ENCODE measurements around the gene LIMS1. TPM values are rescaled to one million over a fixed set of nuclear protein-coding genes. Genes with fewer than 3 reads are reported as not detected.

The LIMS1 gene
- total and polyA plus RNA-seq, 4 experiments from 2014 or later = 126 to 286 (median 186) TPM

GRCh38 chr2:108536133-108536780 is 2.0 kb downstream of the LIMS1 start:
- Mint-ChIP-seq H3K9me3 (no peaks in the 10 kb centered on the region), H3K36me3 (peaks cover 0 to 2% of the 10 kb centered on the region in 2 donors), H3K27ac (peak overlapping the region in 2 of 7 donors; percentile 7 to 73), H3K4me1 (peaks cover 15 to 21% (median 18%) of the 10 kb centered on the region in 4 donors), H3K4me3 (peak overlapping the region in 5 of 8 donors; percentile 10 to 42 (median 37)), H3K27me3 (no peaks in the 10 kb centered on the region)
- CTCF ChIA-PET (ENCODE audit: partially characterized antibody) = interaction anchor here (1.4 to 1.8 kb wide), 3 partner anchors 48 to 101 kb away, joined by 3 to 7 read pairs (median 4); no protein-coding TSS in a partner anchor
- intact Hi-C loops (cut with micrococcal nuclease) = loop anchor here (10.0 kb wide), 2 partner anchors 49 to 89 kb away; no protein-coding TSS in a partner anchor
- Histone ChIP-seq H3K9me3 (ENCODE audit: control insufficient read depth in 1 of 2, low read length in 2 of 2) (no peaks in the 10 kb centered on the region), H3K27ac (ENCODE audit: low read depth, low read length) (no peak overlapping the region), H3K27me3 (ENCODE audit: insufficient read depth, low read length) (no peaks in the 10 kb centered on the region), H3K4me1 (ENCODE audit: insufficient read depth, low read length) (peaks cover 26% of the 10 kb centered on the region), H3K36me3 (ENCODE audit: insufficient read depth, low read length) (no peaks in the 10 kb centered on the region), H3K4me3 (ENCODE audit: low read length in 2 of 2) (no peak overlapping the region)
- DNase-seq = no peak
- POLR2A ChIA-PET (ENCODE audit: partially characterized antibody) = no interaction called here

GRCh38 chr2:108536911-108537310 is 2.6 kb downstream of the LIMS1 start:
- CTCF ChIA-PET (ENCODE audit: partially characterized antibody) = no interaction called here

DNA sequence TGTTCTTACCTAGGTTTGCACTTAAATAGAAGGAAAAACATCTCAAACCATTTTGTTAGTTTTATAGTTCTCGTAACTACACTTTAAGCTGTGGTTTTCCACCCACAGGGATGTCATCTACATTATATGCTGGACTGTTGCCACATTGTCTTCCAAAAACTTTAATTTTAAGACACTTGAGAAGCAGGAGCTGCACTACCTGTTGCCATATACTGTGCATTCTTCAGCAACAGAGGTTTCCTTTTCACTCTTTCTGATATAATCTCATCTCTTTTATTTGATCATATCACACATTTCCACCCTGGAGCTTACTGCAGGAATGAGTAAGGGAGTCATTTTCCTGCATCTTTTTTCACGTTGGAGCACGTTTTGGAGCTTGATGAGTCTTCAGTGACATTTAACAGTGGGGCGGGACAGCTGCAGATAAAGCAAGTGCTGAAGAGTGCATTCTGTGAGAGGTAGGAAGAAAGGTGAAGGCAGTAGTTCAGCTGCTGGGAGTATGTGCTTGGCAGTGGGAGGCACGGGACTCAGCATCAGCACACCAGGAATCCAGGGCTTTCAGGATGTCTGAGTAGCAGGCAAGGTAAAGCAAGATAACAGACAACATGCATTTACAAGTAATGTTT is 3.8 kb downstream of the LIMS1 start:
- no peaks in the 10 kb centered on the region for H3K36me3 ChIP-seq (ENCODE audit: insufficient read depth, low read length)
- ChIA-PET CTCF (ENCODE audit: partially characterized antibody) (no interaction called here), POLR2A (ENCODE audit: partially characterized antibody) (no interaction called here)
- Mint-ChIP-seq H3K4me1 (peaks cover 13 to 20% (median 17%) of the 10 kb centered on the region in 4 donors), H3K36me3 (peaks cover 0 to 2% of the 10 kb centered on the region in 2 donors), H3K27me3 (no peaks in the 10 kb centered on the region), H3K4me3 (no peak overlapping the region), H3K27ac (peak overlapping the region in 1 of 7 donors; percentile 18), H3K9me3 (no peaks in the 10 kb centered on the region)
- no peak overlapping the region for H3K4me3 ChIP-seq (ENCODE audit: low read length in 2 of 2)
- no peak for DNase-seq
- no peak overlapping the region for H3K27ac ChIP-seq (ENCODE audit: low read depth, low read length)
- intact Hi-C loops (cut with micrococcal nuclease) = loop anchor here (10.0 kb wide), 2 partner anchors 47 to 87 kb away; no protein-coding TSS in a partner anchor
- H3K9me3 ChIP-seq (ENCODE audit: control insufficient read depth in 1 of 2, low read length in 2 of 2) = no peaks in the 10 kb centered on the region
- no peaks in the 10 kb centered on the region for H3K27me3 ChIP-seq (ENCODE audit: insufficient read depth, low read length)
- H3K4me1 ChIP-seq (ENCODE audit: insufficient read depth, low read length) = peaks cover 20% of the 10 kb centered on the region

More at GRCh38 chr2:108536911-108537310, 2.6 kb downstream of the LIMS1 start:
- H3K9me3 Mint-ChIP-seq = no peaks in the 10 kb centered on the region
- H3K4me3 ChIP-seq (ENCODE audit: low read length in 2 of 2) = no peak overlapping the region
- POLR2A ChIA-PET (ENCODE audit: partially characterized antibody) = no interaction called here
- no peaks in the 10 kb centered on the region for H3K9me3 ChIP-seq (ENCODE audit: control insufficient read depth in 1 of 2, low read length in 2 of 2)
- intact Hi-C loops (cut with micrococcal nuclease) = loop anchor here (10.0 kb wide), 2 partner anchors 48 to 88 kb away; no protein-coding TSS in a partner anchor
- no peak overlapping the region for H3K27ac ChIP-seq (ENCODE audit: low read depth, low read length)
- no peaks in the 10 kb centered on the region for H3K27me3 Mint-ChIP-seq
- H3K27me3 ChIP-seq (ENCODE audit: insufficient read depth, low read length) = no peaks in the 10 kb centered on the region
- DNase-seq = no peak
- peak overlapping the region in 1 of 7 donors; percentile 12 for H3K27ac Mint-ChIP-seq
- no peaks in the 10 kb centered on the region for H3K36me3 ChIP-seq (ENCODE audit: insufficient read depth, low read length)
- H3K4me1 Mint-ChIP-seq = peaks cover 15 to 21% (median 19%) of the 10 kb centered on the region in 4 donors
- no peak overlapping the region for H3K4me3 Mint-ChIP-seq
- peaks cover 0 to 2% of the 10 kb centered on the region in 2 donors for H3K36me3 Mint-ChIP-seq
- peaks cover 22% of the 10 kb centered on the region for H3K4me1 ChIP-seq (ENCODE audit: insufficient read depth, low read length)

DNA sequence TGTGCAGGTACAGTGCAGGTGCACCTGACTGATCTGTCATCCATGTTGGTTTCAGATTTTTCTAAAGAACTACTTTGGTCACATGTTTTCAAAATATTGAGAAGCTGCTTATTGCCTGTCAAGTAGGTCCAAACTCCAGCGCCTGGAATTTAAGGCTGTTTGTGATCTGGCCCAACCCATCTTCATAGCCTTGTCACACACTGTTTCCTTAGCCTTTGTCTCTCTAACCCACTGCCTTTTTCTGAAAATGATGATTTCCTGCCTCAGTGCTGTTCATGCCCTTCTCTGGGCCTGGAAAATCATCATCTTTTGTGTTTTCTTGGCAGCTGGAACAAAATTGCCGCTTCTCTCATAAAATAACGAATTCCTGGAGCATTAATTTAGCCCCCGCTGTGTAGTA is 7.2 kb downstream of the LIMS1 start:
- Histone ChIP-seq H3K9me3 (ENCODE audit: control insufficient read depth in 1 of 2, low read length in 2 of 2) (no peaks in the 10 kb centered on the region), H3K4me1 (ENCODE audit: insufficient read depth, low read length) (peaks cover 4% of the 10 kb centered on the region), H3K4me3 (ENCODE audit: low read length in 2 of 2) (no peak overlapping the region), H3K27ac (ENCODE audit: low read depth, low read length) (no peak overlapping the region), H3K27me3 (ENCODE audit: insufficient read depth, low read length) (no peaks in the 10 kb centered on the region), H3K36me3 (ENCODE audit: insufficient read depth, low read length) (no peaks in the 10 kb centered on the region)
- intact Hi-C loops (cut with micrococcal nuclease) = no loop called here
- Mint-ChIP-seq H3K27me3 (no peaks in the 10 kb centered on the region), H3K9me3 (no peaks in the 10 kb centered on the region), H3K27ac (no peak overlapping the region), H3K4me3 (no peak overlapping the region), H3K36me3 (peaks cover 0 to 4% of the 10 kb centered on the region in 2 donors), H3K4me1 (peaks cover 0 to 8% (median 6%) of the 10 kb centered on the region in 4 donors)
- DNase-seq = no peak
- ChIA-PET CTCF (ENCODE audit: partially characterized antibody) (interaction anchor here (0.9 to 1.6 kb wide), 2 partner anchors 9 to 95 kb away, joined by 3 to 4 read pairs; no protein-coding TSS in a partner anchor), POLR2A (ENCODE audit: partially characterized antibody) (no interaction called here)

DNA sequence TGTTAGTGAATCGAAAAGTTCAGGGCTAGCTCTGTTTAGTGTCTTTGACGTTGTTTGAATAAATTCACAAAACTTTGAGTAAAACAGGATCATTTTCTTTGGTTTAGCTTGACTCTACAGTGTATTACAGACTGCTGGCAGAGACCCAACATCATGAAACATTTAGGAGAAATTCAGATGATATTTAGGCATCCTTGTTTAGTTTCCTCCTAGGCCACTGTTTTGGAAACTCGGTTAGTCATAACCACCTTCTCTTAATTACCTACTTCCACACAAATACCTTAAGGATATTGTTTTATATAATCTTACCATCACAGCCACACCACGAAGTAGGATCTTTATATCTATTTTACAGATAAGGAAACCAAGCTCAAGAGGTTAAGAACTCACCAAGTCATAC is 7.8 kb downstream of the LIMS1 start:
- Histone ChIP-seq H3K4me3 (ENCODE audit: low read length in 2 of 2) (no peak overlapping the region), H3K36me3 (ENCODE audit: insufficient read depth, low read length) (no peaks in the 10 kb centered on the region), H3K4me1 (ENCODE audit: insufficient read depth, low read length) (no peaks in the 10 kb centered on the region), H3K27me3 (ENCODE audit: insufficient read depth, low read length) (no peaks in the 10 kb centered on the region), H3K27ac (ENCODE audit: low read depth, low read length) (no peak overlapping the region), H3K9me3 (ENCODE audit: control insufficient read depth in 1 of 2, low read length in 2 of 2) (no peaks in the 10 kb centered on the region)
- H3K27ac Mint-ChIP-seq = no peak overlapping the region
- no peaks in the 10 kb centered on the region for H3K9me3 Mint-ChIP-seq
- H3K27me3 Mint-ChIP-seq = no peaks in the 10 kb centered on the region
- POLR2A ChIA-PET (ENCODE audit: partially characterized antibody) = no interaction called here
- peaks cover 0 to 9% (median 6%) of the 10 kb centered on the region in 4 donors for H3K4me1 Mint-ChIP-seq
- intact Hi-C loops (cut with micrococcal nuclease) = no loop called here
- CTCF ChIA-PET (ENCODE audit: partially characterized antibody) = interaction anchor here (0.9 to 1.6 kb wide), 2 partner anchors 9 to 94 kb away, joined by 3 to 4 read pairs; no protein-coding TSS in a partner anchor
- H3K36me3 Mint-ChIP-seq = peaks cover 0 to 4% of the 10 kb centered on the region in 2 donors
- no peak for DNase-seq
- H3K4me3 Mint-ChIP-seq = no peak overlapping the region

DNA sequence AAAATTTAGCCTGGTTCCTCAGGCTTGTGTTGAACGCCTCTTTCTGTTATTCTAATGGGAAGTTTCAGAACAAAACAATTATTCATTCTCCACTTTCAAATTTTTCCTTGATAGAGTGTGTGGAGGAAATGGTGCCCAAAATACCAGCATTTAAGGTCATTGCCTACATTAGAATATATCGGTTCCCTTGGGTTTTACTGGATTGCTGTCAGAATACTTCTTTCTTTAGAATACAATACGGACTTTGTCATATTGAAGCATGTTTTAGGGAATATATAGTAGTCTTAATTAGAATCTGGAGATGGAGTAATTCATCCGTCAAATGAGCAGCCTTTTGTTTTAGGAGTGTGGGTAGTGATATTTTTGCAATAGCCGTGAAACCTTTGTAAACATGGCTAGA is 13.3 kb downstream of the LIMS1 start:
- H3K4me1 ChIP-seq (ENCODE audit: insufficient read depth, low read length) = no peaks in the 10 kb centered on the region
- no peak overlapping the region for H3K4me3 Mint-ChIP-seq
- POLR2A ChIA-PET (ENCODE audit: partially characterized antibody) = no interaction called here
- CTCF ChIA-PET (ENCODE audit: partially characterized antibody) = no interaction called here
- no peak overlapping the region for H3K27ac ChIP-seq (ENCODE audit: low read depth, low read length)
- no peaks in the 10 kb centered on the region for H3K36me3 ChIP-seq (ENCODE audit: insufficient read depth, low read length)
- intact Hi-C loops (cut with micrococcal nuclease) = no loop called here
- H3K27me3 ChIP-seq (ENCODE audit: insufficient read depth, low read length) = no peaks in the 10 kb centered on the region
- no peaks in the 10 kb centered on the region for H3K9me3 ChIP-seq (ENCODE audit: control insufficient read depth in 1 of 2, low read length in 2 of 2)
- H3K9me3 Mint-ChIP-seq = no peaks in the 10 kb centered on the region
- no peak overlapping the region for H3K4me3 ChIP-seq (ENCODE audit: low read length in 2 of 2)
- no peak for DNase-seq
- no peak overlapping the region for H3K27ac Mint-ChIP-seq
- H3K27me3 Mint-ChIP-seq = no peaks in the 10 kb centered on the region
- peaks cover 0 to 4% of the 10 kb centered on the region in 2 donors for H3K36me3 Mint-ChIP-seq
- peaks cover 0 to 5% (median 2%) of the 10 kb centered on the region in 4 donors for H3K4me1 Mint-ChIP-seq

- H3K27ac Mint-ChIP-seq = no peak overlapping the region
- ChIA-PET POLR2A (ENCODE audit: partially characterized antibody) (no interaction called here), CTCF (ENCODE audit: partially characterized antibody) (no interaction called here)
- no peak for DNase-seq
- peaks cover 0 to 4% of the 10 kb centered on the region in 2 donors for H3K36me3 Mint-ChIP-seq
- Histone ChIP-seq H3K27ac (ENCODE audit: low read depth, low read length) (no peak overlapping the region), H3K9me3 (ENCODE audit: control insufficient read depth in 1 of 2, low read length in 2 of 2) (no peaks in the 10 kb centered on the region), H3K4me3 (ENCODE audit: low read length in 2 of 2) (no peak overlapping the region), H3K27me3 (ENCODE audit: insufficient read depth, low read length) (no peaks in the 10 kb centered on the region), H3K36me3 (ENCODE audit: insufficient read depth, low read length) (no peaks in the 10 kb centered on the region), H3K4me1 (ENCODE audit: insufficient read depth, low read length) (no peaks in the 10 kb centered on the region)
- intact Hi-C loops (cut with micrococcal nuclease) = no loop called here
- peaks cover 0 to 5% (median 2%) of the 10 kb centered on the region in 4 donors for H3K4me1 Mint-ChIP-seq
- no peaks in the 10 kb centered on the region for H3K27me3 Mint-ChIP-seq
- no peaks in the 10 kb centered on the region for H3K9me3 Mint-ChIP-seq
- H3K4me3 Mint-ChIP-seq = no peak overlapping the region
Measured at GRCh38 chr2:108548208-108549003, 14.1 kb downstream of the LIMS1 start.

Data from CD4-positive, alpha-beta memory T cell (primary cell).